ENCODE data around the gene GTPBP4. TPM values are rescaled to one million over a fixed set of nuclear protein-coding genes. Genes with fewer than 3 reads are reported as not detected.
"Not testable (repeated sequence)": the region's sequence is repeated elsewhere in the genome, so short reads cannot be mapped to it uniquely, and the experiment has no call there.

Gene GTPBP4
- total and polyA plus RNA-seq, 4 donors, result 9.8 to 15.1 (median 12.1) TPM

DNA sequence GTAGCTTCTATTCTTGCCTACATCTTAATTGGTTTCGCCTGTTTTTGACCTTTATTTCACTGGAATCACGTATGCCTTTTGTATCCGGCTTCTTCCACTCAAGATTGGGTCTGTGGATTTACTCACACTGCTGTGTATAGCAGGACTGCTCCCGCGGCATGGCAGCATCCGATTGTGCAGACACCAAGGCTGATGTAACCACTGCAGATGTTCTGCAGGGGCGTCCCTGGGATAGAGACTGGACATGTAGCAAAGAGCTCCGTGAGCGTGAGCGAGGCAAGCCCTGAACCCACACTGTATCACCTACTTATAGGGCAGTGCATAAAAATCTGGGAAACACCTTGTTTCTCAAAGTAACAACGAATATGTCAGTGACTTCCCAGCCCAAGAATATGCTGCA is 48.9 kb downstream of the GTPBP4 start:
- Histone ChIP-seq H3K9ac (ENCODE audit: low read depth in 1 of 2, low read length in 2 of 2) (no peak overlapping the region), H3K9me3 (ENCODE audit: control insufficient read depth in 4 of 4, low read length in 3 of 4) (no peaks in the 10 kb centered on the region), H3K4me3 (ENCODE audit: low read depth in 1 of 3, low read length in 3 of 3) (no peak overlapping the region), H3K4me1 (ENCODE audit: control insufficient read depth in 4 of 4, insufficient read depth in 4 of 4, low read length in 3 of 4) (no peaks in the 10 kb centered on the region), H3K36me3 (ENCODE audit: control insufficient read depth in 4 of 4, insufficient read depth in 3 of 4, low read depth in 1 of 4, low read length in 3 of 4) (peaks cover 1 to 20% (median 17%) of the 10 kb centered on the region in 4 donors), H3K27me3 (ENCODE audit: control insufficient read depth in 4 of 4, insufficient read depth in 4 of 4, low read length in 3 of 4) (no peaks in the 10 kb centered on the region), H3K27ac (ENCODE audit: low read depth in 1 of 2, low read length in 2 of 2) (no peak overlapping the region)
- no peak for DNase-seq (ENCODE audit: low spot score)
- TF ChIP-seq EGR1 (IDR thresholded peaks at IDR 0.05; ENCODE audit: low read depth in 2 of 2) (no peak), SP1 (IDR thresholded peaks at IDR 0.05) (no peak), NR2F2 (IDR thresholded peaks at IDR 0.05) (no peak), HNF4A (conservative IDR thresholded peaks at IDR 0.05) (no peak), JUND (IDR thresholded peaks at IDR 0.05) (no peak), RXRA (IDR thresholded peaks at IDR 0.05) (no peak), GABPA (IDR thresholded peaks at IDR 0.05 in 1 of 2, conservative IDR thresholded peaks at IDR 0.05 in 1 of 2) (no peak), FOXA2 (IDR thresholded peaks at IDR 0.05) (no peak), MAX (IDR thresholded peaks at IDR 0.05) (no peak), CTCF (IDR thresholded peaks at IDR 0.05; ENCODE audit: low read depth, low read length, missing input control) (no peak), FOXA1 (IDR thresholded peaks at IDR 0.05) (no peak), REST (IDR thresholded peaks at IDR 0.05) (no peak), HNF4G (IDR thresholded peaks at IDR 0.05) (no peak), YY1 (IDR thresholded peaks at IDR 0.05) (no peak), RAD21 (IDR thresholded peaks at IDR 0.05) (no peak)
- TF ChIP-seq, protein P1, sequence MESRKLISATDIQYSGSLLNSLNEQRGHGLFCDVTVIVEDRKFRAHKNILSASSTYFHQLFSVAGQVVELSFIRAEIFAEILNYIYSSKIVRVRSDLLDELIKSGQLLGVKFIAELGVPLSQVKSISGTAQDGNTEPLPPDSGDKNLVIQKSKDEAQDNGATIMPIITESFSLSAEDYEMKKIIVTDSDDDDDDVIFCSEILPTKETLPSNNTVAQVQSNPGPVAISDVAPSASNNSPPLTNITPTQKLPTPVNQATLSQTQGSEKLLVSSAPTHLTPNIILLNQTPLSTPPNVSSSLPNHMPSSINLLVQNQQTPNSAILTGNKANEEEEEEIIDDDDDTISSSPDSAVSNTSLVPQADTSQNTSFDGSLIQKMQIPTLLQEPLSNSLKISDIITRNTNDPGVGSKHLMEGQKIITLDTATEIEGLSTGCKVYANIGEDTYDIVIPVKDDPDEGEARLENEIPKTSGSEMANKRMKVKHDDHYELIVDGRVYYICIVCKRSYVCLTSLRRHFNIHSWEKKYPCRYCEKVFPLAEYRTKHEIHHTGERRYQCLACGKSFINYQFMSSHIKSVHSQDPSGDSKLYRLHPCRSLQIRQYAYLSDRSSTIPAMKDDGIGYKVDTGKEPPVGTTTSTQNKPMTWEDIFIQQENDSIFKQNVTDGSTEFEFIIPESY (IDR thresholded peaks at IDR 0.05), result no peak
- TF ChIP-seq, protein P2, sequence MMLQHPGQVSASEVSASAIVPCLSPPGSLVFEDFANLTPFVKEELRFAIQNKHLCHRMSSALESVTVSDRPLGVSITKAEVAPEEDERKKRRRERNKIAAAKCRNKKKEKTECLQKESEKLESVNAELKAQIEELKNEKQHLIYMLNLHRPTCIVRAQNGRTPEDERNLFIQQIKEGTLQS (IDR thresholded peaks at IDR 0.05), result no peak
- WGBS, result 84% methylated on average over 11 of the region's 11 CpGs

DNA sequence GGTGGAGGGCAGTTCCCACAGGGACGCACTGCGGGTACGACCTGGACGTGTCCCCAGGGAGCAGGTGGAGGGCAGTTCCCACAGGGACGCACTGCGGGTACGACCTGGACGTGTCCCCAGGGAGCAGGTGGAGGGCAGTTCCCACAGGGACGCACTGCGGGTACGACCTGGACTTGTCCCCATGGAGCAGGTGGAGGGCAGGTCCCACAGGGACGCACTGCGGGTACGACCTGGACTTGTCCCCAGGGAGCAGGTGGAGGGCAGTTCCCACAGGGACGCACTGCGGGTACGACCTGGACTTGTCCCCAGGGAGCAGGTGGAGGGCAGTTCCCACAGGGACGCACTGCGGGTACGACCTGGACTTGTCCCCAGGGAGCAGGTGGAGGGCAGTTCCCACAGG is 50.5 kb downstream of the GTPBP4 start:
- not testable (repeated sequence) for DNase-seq (ENCODE audit: low spot score)

More for the DNA sequence above, 50.5 kb downstream of the GTPBP4 start:
- not testable (repeated sequence) for H3K4me1 ChIP-seq (ENCODE audit: control insufficient read depth in 4 of 4, insufficient read depth in 4 of 4, low read length in 3 of 4); H3K27ac ChIP-seq (ENCODE audit: low read depth in 1 of 2, low read length in 2 of 2); H3K4me3 ChIP-seq (ENCODE audit: low read depth in 1 of 3, low read length in 3 of 3); H3K27me3 ChIP-seq (ENCODE audit: control insufficient read depth in 4 of 4, insufficient read depth in 4 of 4, low read length in 3 of 4); H3K9me3 ChIP-seq (ENCODE audit: control insufficient read depth in 4 of 4, low read length in 3 of 4); H3K9ac ChIP-seq (ENCODE audit: low read depth in 1 of 2, low read length in 2 of 2)
- 88% methylated on average over 11 of the region's 20 CpGs for WGBS
- peaks cover 5 to 35% (median 29%) of the 10 kb centered on the region in 4 donors for H3K36me3 ChIP-seq (ENCODE audit: control insufficient read depth in 4 of 4, insufficient read depth in 3 of 4, low read depth in 1 of 4, low read length in 3 of 4)
